ENCODE results near the gene BSN. TPM values are rescaled to one million over a fixed set of nuclear protein-coding genes. Genes with fewer than 3 reads are reported as not detected.

BSN gene
- total and polyA plus RNA-seq, 2 donors (not counting 1 experiment from before 2014, with no cell fraction given): 0.03 to 0.20 TPM

- no peaks in the 10 kb centered on the region for H3K9me3 ChIP-seq (ENCODE audit: control extremely low read depth in 1 of 3, control insufficient read depth in 2 of 3, insufficient read depth in 1 of 3, low read length in 2 of 3)
- H3K4me3 ChIP-seq (ENCODE audit: control extremely low read depth in 1 of 5, extremely low read depth in 1 of 5, insufficient read depth in 1 of 5, low read depth in 2 of 5, low read length in 4 of 5): no peak overlapping the region
- H3K4me3 Mint-ChIP-seq: no peak overlapping the region
- no peaks in the 10 kb centered on the region for H3K27me3 ChIP-seq (replicated peaks in 1 of 4; ENCODE audit: control extremely low read depth in 1 of 4, control insufficient read depth in 3 of 4, insufficient read depth in 4 of 4, low read length in 3 of 4)
- no peaks in the 10 kb centered on the region for H3K9me3 Mint-ChIP-seq (ENCODE audit: insufficient read depth)
- H3K27ac ChIP-seq (ENCODE audit: low read length in 2 of 2): no peak overlapping the region
- TF ChIP-seq, protein P1, sequence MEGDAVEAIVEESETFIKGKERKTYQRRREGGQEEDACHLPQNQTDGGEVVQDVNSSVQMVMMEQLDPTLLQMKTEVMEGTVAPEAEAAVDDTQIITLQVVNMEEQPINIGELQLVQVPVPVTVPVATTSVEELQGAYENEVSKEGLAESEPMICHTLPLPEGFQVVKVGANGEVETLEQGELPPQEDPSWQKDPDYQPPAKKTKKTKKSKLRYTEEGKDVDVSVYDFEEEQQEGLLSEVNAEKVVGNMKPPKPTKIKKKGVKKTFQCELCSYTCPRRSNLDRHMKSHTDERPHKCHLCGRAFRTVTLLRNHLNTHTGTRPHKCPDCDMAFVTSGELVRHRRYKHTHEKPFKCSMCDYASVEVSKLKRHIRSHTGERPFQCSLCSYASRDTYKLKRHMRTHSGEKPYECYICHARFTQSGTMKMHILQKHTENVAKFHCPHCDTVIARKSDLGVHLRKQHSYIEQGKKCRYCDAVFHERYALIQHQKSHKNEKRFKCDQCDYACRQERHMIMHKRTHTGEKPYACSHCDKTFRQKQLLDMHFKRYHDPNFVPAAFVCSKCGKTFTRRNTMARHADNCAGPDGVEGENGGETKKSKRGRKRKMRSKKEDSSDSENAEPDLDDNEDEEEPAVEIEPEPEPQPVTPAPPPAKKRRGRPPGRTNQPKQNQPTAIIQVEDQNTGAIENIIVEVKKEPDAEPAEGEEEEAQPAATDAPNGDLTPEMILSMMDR (IDR thresholded peaks at IDR 0.05): no peak
- no peak for TF ChIP-seq EZH2 (IDR thresholded peaks at IDR 0.05; ENCODE audit: borderline replicate concordance, insufficient read depth, low read depth, low read length, poor library complexity, severe bottlenecking)
- peaks cover 0 to 5% of the 10 kb centered on the region in 2 experiments for H3K36me3 ChIP-seq (replicated peaks in 1 of 2; ENCODE audit: control extremely low read depth in 1 of 2, control insufficient read depth in 1 of 2, extremely low read depth in 1 of 2, insufficient read depth in 2 of 2, low read length in 1 of 2)
- CTCF ChIA-PET: no interaction called here
- no peaks in the 10 kb centered on the region for H4K20me1 ChIP-seq (ENCODE audit: control insufficient read depth, insufficient read depth, low read length, poor library complexity, severe bottlenecking)
- no peak overlapping the region for H2AFZ ChIP-seq (ENCODE audit: insufficient read depth, low read depth, low read length, poor library complexity, severe bottlenecking)
- H3K4me1 ChIP-seq (ENCODE audit: control insufficient read depth in 2 of 2, insufficient read depth in 2 of 2, low read length in 2 of 2): peaks cover 6 to 24% of the 10 kb centered on the region in 2 donors
- POLR2A ChIA-PET: interaction anchor here (1.0 kb wide), 1 partner anchor 10 kb away, joined by 5 read pairs; the partner anchor contains the start of gene GMPPB
- no peak overlapping the region for H3K9ac ChIP-seq (ENCODE audit: low read length)
- intact Hi-C loops (cut with micrococcal nuclease): no loop called here
- no peaks in the 10 kb centered on the region for H3K27me3 Mint-ChIP-seq
- no peak overlapping the region for H3K4me2 ChIP-seq (replicated peaks; ENCODE audit: low read depth, low read length, poor library complexity, severe bottlenecking)
- DNase-seq (no peak), ATAC-seq (ENCODE audit: low read depth) (no peak)
- peaks cover 4% of the 10 kb centered on the region for H3K79me2 ChIP-seq (ENCODE audit: control insufficient read depth, insufficient read depth, low read length)
- WGBS (ENCODE audit: insufficient coverage): 95% methylated on average over 13 of the region's 13 CpGs
- H3K27ac Mint-ChIP-seq: no peak overlapping the region
- peaks cover 18% of the 10 kb centered on the region for H3K4me1 Mint-ChIP-seq
These were observed 160.7 kb downstream of the BSN start for GRCh38 chr3:49714728-49715550.

DNA sequence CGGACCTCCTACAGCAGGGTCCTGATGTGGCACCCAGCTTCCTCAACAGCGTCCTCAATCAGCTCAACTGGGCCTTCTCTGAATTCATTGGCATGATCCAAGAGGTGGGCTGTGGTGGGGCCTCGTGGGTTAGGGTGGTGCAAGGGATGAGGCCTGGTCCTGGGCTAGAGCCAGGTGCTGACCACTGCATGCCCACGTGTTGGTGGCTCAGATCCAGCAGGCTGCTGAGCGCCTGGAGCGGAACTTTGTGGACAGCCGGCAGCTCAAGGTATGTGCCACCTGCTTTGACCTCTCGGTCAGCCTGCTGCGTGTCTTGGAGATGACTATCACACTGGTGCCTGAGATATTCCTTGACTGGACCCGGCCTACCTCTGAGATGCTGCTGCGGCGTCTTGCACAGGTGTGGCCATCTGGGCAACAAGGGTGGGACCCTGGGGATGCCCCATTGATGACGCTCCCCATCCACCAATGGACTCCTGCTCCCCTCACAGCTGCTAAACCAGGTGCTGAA, 161.4 kb downstream of the BSN start:
- peaks cover 4% of the 10 kb centered on the region for H3K79me2 ChIP-seq (ENCODE audit: control insufficient read depth, insufficient read depth, low read length)
- H3K4me3 Mint-ChIP-seq: no peak overlapping the region
- H3K27me3 Mint-ChIP-seq: no peaks in the 10 kb centered on the region
- no peak for ATAC-seq (ENCODE audit: low read depth)
- H3K9me3 ChIP-seq (ENCODE audit: control extremely low read depth in 1 of 3, control insufficient read depth in 2 of 3, insufficient read depth in 1 of 3, low read length in 2 of 3): no peaks in the 10 kb centered on the region
- intact Hi-C loops (cut with micrococcal nuclease): no loop called here
- peaks cover 20% of the 10 kb centered on the region for H3K4me1 Mint-ChIP-seq
- peaks cover 0 to 5% of the 10 kb centered on the region in 2 experiments for H3K36me3 ChIP-seq (replicated peaks in 1 of 2; ENCODE audit: control extremely low read depth in 1 of 2, control insufficient read depth in 1 of 2, extremely low read depth in 1 of 2, insufficient read depth in 2 of 2, low read length in 1 of 2)
- TF ChIP-seq, protein P1 (IDR thresholded peaks at IDR 0.05): no peak
- TF ChIP-seq EZH2 (IDR thresholded peaks at IDR 0.05; ENCODE audit: borderline replicate concordance, insufficient read depth, low read depth, low read length, poor library complexity, severe bottlenecking): no peak
- H3K27ac Mint-ChIP-seq: no peak overlapping the region
- no peak overlapping the region for H3K9ac ChIP-seq (ENCODE audit: low read length)
- DNase-seq: peak; percentile 25
- no peak overlapping the region for H3K4me2 ChIP-seq (replicated peaks; ENCODE audit: low read depth, low read length, poor library complexity, severe bottlenecking)
- POLR2A ChIA-PET: interaction anchor here (1.0 kb wide), 1 partner anchor 9 kb away, joined by 5 read pairs; the partner anchor contains the start of gene GMPPB
- H2AFZ ChIP-seq (ENCODE audit: insufficient read depth, low read depth, low read length, poor library complexity, severe bottlenecking): no peak overlapping the region
- H3K9me3 Mint-ChIP-seq (ENCODE audit: insufficient read depth): no peaks in the 10 kb centered on the region
- H3K27me3 ChIP-seq (replicated peaks in 1 of 4; ENCODE audit: control extremely low read depth in 1 of 4, control insufficient read depth in 3 of 4, insufficient read depth in 4 of 4, low read length in 3 of 4): no peaks in the 10 kb centered on the region
- 96% methylated on average over 13 of the region's 13 CpGs for WGBS (ENCODE audit: insufficient coverage)
- no peak overlapping the region for H3K4me3 ChIP-seq (ENCODE audit: control extremely low read depth in 1 of 5, extremely low read depth in 1 of 5, insufficient read depth in 1 of 5, low read depth in 2 of 5, low read length in 4 of 5)
- no peaks in the 10 kb centered on the region for H4K20me1 ChIP-seq (ENCODE audit: control insufficient read depth, insufficient read depth, low read length, poor library complexity, severe bottlenecking)
- H3K27ac ChIP-seq (ENCODE audit: low read length in 2 of 2): no peak overlapping the region
- CTCF ChIA-PET: no interaction called here
- peaks cover 6 to 24% of the 10 kb centered on the region in 2 donors for H3K4me1 ChIP-seq (ENCODE audit: control insufficient read depth in 2 of 2, insufficient read depth in 2 of 2, low read length in 2 of 2)
